Left lung (tissue), 10 donors: Measurements from ENCODE around the gene ADGRG2. TPM values are rescaled to one million over a fixed set of nuclear protein-coding genes. Genes with fewer than 3 reads are reported as not detected.

Experiments used
- ATAC-seq: fragments of 200-7000 bp; cut with Tn5 transposase; one replicate; pipeline ENCODE4 v1.9.1; 2020; ENCODE audit warnings: moderate library complexity
- DNase-seq, 4 donors: peaks; one replicate each; pipeline ENCODE4 v3.0.0-alpha.2; 2013 to 2020
- H3K27ac ChIP-seq, 2 donors: fragments of 200-600 bp; sonication (generic) in 1 of 2; one replicate each; pipeline versions ENCODE4 v1.5.0 to v1.8.0; 2020 to 2021
- H3K27me3 ChIP-seq, 2 donors: fragments of 200-600 bp; sonication (generic) in 1 of 2; one replicate each; pipeline versions ENCODE4 v1.5.0 to v1.8.0; 2020 to 2021
- H3K36me3 ChIP-seq, 2 donors: fragments of 200-600 bp; sonication (generic) in 1 of 2; one replicate each; pipeline versions ENCODE4 v1.5.0 to v1.8.0; 2020 to 2021
- H3K4me1 ChIP-seq, 2 donors: fragments of 200-600 bp; one replicate each; pipeline ENCODE4 v1.8.0; 2021
- H3K4me3 ChIP-seq, 2 donors: fragments of 200-600 bp; sonication (generic) in 1 of 2; one replicate each; pipeline versions ENCODE4 v1.5.0 to v1.8.0; 2020 to 2021; ENCODE audit warnings: mild to moderate bottlenecking in 1 of 2
- H3K9me3 ChIP-seq, 2 donors: fragments of 200-600 bp; sonication (generic) in 1 of 2; one replicate each; pipeline versions ENCODE4 v1.5.0 to v1.8.0; 2020 to 2021
- CTCF ChIP-seq, 2 donors: fragments of 200-600 bp; sonication (generic) in 1 of 2; IDR thresholded peaks; one replicate each; pipeline versions ENCODE4 v1.5.0 to v1.8.0; 2021; ENCODE audit warnings: antibody characterized with exemption in 2 of 2
- intact Hi-C, 2 donors: fragments of 100-400 bp; cut with DNase I; formaldehyde crosslinking; loops; one replicate each; pipeline versions ENCODE4 v1.11.2 to v1.14.2; 2022
- polyA plus RNA-seq, 6 donors: library from polyadenylated mRNA; unstranded; fragments of 120-200 nt; gene quantifications; one replicate each; pipeline ENCODE4 v1.2.1, GENCODE V29; 2013; ENCODE audit not compliant: insufficient read length in 6 of 6
- total RNA-seq, 2 donors: library from RNA; stranded (reverse); fragmentation: NEBNext Ultra II Directional; extraction: Animal tissue kit (Norgen Biotek cat#: 25700); gene quantifications; one replicate each; pipeline ENCODE4 v1.2.1, GENCODE V29; 2021
- donor health status: DM: no; HTN: yes; CAD: no.
- donor health status: DM: no; HTN: no; CAD: no.

Gene ADGRG2
- total and polyA plus RNA-seq, 8 donors, result 2.2 to 4.8 (median 2.7) TPM

DNA sequence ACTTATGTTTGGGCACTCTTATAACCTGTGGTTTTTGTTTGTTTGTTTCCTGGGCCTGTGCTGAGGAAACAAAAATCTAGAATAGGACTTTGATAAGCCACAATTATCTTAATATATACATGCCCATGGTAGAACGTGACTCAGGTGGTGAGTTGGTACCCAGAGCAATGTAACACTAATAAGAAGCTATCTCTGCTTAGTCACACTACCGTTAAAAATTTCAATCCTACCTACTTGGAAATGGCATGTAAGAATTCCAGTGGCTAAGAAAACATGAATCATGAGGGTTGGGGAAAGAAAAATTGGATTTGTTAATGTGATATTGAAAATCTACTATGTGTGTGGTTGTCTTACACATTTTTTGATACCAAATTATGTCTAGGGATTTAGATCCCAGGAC, 30.5 kb upstream of the ADGRG2 start:
- intact Hi-C loops, result no loop called here
- H3K4me1 ChIP-seq, result no peaks in the 10 kb centered on the region
- no peak for DNase-seq
- no peak overlapping the region for H3K4me3 ChIP-seq
- H3K27ac ChIP-seq, result no peak overlapping the region
- H3K9me3 ChIP-seq, result no peaks in the 10 kb centered on the region
- no peak for ATAC-seq
- no peaks in the 10 kb centered on the region for H3K27me3 ChIP-seq
- H3K36me3 ChIP-seq, result no peaks in the 10 kb centered on the region
- TF ChIP-seq CTCF (IDR thresholded peaks at IDR 0.05), result no peak

DNA sequence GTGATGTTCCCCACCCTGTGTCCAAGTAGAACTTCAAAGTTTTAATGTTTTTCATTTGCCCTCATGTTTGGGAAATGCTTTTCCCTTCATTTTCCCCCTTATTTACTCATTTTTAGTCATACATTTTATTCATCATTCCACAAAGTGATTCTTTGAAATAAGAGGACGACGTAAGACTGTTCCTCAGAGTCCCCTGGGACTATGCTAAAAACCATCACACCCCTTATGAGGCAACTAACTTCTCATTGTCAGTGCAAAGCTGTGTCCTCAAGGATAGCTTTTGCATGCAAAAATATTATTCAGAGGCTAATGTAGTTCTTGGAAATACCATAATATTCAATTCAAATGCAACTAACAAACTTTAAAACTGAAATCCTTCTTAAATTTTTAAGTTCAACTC, 14.8 kb upstream of the ADGRG2 start:
- intact Hi-C loops, result no loop called here
- no peak overlapping the region for H3K27ac ChIP-seq
- H3K36me3 ChIP-seq, result no peaks in the 10 kb centered on the region
- H3K27me3 ChIP-seq, result no peaks in the 10 kb centered on the region
- no peaks in the 10 kb centered on the region for H3K9me3 ChIP-seq
- ATAC-seq (no peak), DNase-seq (no peak)
- H3K4me1 ChIP-seq, result no peaks in the 10 kb centered on the region
- no peak overlapping the region for H3K4me3 ChIP-seq
- TF ChIP-seq CTCF (IDR thresholded peaks at IDR 0.05), result no peak

DNA sequence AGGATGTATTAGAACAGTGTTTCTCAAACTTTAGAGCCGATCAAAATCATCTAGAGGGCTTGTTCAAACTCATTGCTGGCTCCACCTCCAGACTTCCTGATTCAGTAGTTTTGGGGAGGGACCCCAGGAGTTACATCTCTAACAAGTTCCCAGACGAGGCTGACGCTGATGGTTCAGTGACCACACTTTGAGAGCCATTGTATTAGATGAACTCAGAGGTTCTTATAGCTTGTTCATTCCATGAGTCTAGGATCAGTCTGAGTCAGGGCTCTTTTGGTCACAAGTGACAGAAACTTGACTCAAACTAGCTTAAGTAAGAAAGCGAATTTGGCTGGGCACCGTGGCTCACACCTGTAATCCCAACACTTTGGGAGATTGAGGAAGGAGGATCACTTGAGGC, 11.5 kb upstream of the ADGRG2 start:
- ATAC-seq (no peak), DNase-seq (no peak)
- no peaks in the 10 kb centered on the region for H3K4me1 ChIP-seq
- H3K36me3 ChIP-seq, result no peaks in the 10 kb centered on the region
- H3K4me3 ChIP-seq, result no peak overlapping the region
- no peak for TF ChIP-seq CTCF (IDR thresholded peaks at IDR 0.05)
- H3K27me3 ChIP-seq, result no peaks in the 10 kb centered on the region
- intact Hi-C loops, result no loop called here
- no peak overlapping the region for H3K27ac ChIP-seq
- no peaks in the 10 kb centered on the region for H3K9me3 ChIP-seq

DNA sequence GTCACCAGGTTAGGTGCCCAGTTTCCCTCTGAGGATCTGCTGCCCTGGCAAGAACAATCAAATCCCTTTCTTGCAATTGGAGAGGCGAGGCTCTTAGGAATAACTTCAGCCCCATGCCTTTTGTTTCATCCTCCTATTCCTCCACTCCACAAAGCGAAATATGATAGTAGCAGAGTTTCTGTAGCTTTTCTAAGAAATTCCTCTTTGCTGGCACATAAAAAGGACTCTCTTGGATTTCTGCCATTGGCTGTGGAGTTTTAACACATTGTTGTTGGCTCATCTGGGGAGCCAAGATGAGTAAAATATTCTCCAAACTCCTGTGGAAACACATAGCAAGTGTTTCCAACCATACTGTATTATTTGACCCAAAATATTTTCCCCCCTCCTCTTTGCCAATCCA, 11.0 kb upstream of the ADGRG2 start:
- no peak overlapping the region for H3K27ac ChIP-seq
- ATAC-seq (no peak), DNase-seq (peak in 1 of 4 donors; percentile 33)

GRCh38 chrX:19130628-19131027, 8.4 kb upstream of the ADGRG2 start:
- no peak for ATAC-seq
- Histone ChIP-seq H3K27ac (no peak overlapping the region), H3K9me3 (no peaks in the 10 kb centered on the region), H3K4me1 (no peaks in the 10 kb centered on the region), H3K36me3 (no peaks in the 10 kb centered on the region), H3K4me3 (no peak overlapping the region), H3K27me3 (no peaks in the 10 kb centered on the region)
- DNase-seq, result no peak
- intact Hi-C loops, result no loop called here
- TF ChIP-seq CTCF (IDR thresholded peaks at IDR 0.05), result no peak

More for the DNA sequence above, 11.0 kb upstream of the ADGRG2 start:
- intact Hi-C loops, result no loop called here
- no peaks in the 10 kb centered on the region for H3K9me3 ChIP-seq
- no peak for TF ChIP-seq CTCF (IDR thresholded peaks at IDR 0.05)
- no peaks in the 10 kb centered on the region for H3K36me3 ChIP-seq
- H3K4me1 ChIP-seq, result no peaks in the 10 kb centered on the region
- no peak overlapping the region for H3K4me3 ChIP-seq
- H3K27me3 ChIP-seq, result no peaks in the 10 kb centered on the region
